H1 (cell line): ENCODE results near the gene LYSET. TPM values are rescaled to one million over a fixed set of nuclear protein-coding genes. Genes with fewer than 3 reads are reported as not detected.

Experiments
- CHD7 ChIP-seq: fragments of 300-600 bp; sonication (generic); IDR thresholded peaks from 2 replicates; pipeline ENCODE4 v1.7.1; 2012; ENCODE audit warnings: low read length, moderate library complexity, mild to moderate bottlenecking, inconsistent platforms; ENCODE audit not compliant: insufficient replicate concordance
- CTBP2 ChIP-seq: IDR thresholded peaks from 2 replicates; pipeline ENCODE4 v1.7.0; 2011; ENCODE audit warnings: borderline replicate concordance, mild to moderate bottlenecking, moderate library complexity, mixed read lengths, low read length; ENCODE audit not compliant: insufficient read depth, insufficient read length
- JUN ChIP-seq: IDR thresholded peaks from 2 replicates; pipeline ENCODE4 v1.6.1; 2011; ENCODE audit warnings: low read depth, mild to moderate bottlenecking, improper control_type of control experiment, low read length
- MAX ChIP-seq: IDR thresholded peaks from 2 replicates; pipeline ENCODE4 v1.6.1; 2012; ENCODE audit warnings: inconsistent platforms
- SIX5 ChIP-seq: IDR thresholded peaks from 2 replicates; pipeline ENCODE4 v1.6.1; 2011; ENCODE audit warnings: mild to moderate bottlenecking, low read depth, low read length
- SUZ12 ChIP-seq: fragments of 200-600 bp; sonication (generic); IDR thresholded peaks from 2 replicates; pipeline ENCODE4 v1.6.1; 2012; ENCODE audit warnings: mild to moderate bottlenecking, inconsistent platforms, low read length, moderate library complexity, mixed read lengths
- TAF7 ChIP-seq: optimal IDR thresholded peaks from 2 replicates; pipeline ENCODE3; 2011; ENCODE audit warnings: low read depth, mild to moderate bottlenecking, inconsistent platforms, low read length, moderate library complexity, borderline replicate concordance
- polyA plus RNA-seq, 7 experiments: library from polyadenylated mRNA; depleted of rRNA in 3 of 7; stranded (reverse) in 5 of 7; unstranded in 2 of 7; fragments of >200 nt in 5 of 7; fragments of 200-250 nt in 2 of 7; gene quantifications; 1 replicate in 5 of 7; 2 replicates in 1 of 7; 4 replicates in 1 of 7; pipeline versions ENCODE4 v1.2.1 to v1.2.3, GENCODE V29; 2011 to 2013; ENCODE audit warnings: missing spikeins in 2 of 7, mixed read lengths in 2 of 7
- total RNA-seq: library from RNA; stranded (reverse); fragmentation: NEBNext Ultra II Directional; extraction: Animal tissue kit (Norgen Biotek cat#: 25700); gene quantifications from 2 replicates; pipeline ENCODE4 v1.2.1, GENCODE V29; 2021

Gene LYSET
- total and polyA plus RNA-seq, 2 of the 8 experiments (the other 6 are each of a cell fraction or from before 2014, with no cell fraction given), result 26.2 to 26.9 TPM

DNA sequence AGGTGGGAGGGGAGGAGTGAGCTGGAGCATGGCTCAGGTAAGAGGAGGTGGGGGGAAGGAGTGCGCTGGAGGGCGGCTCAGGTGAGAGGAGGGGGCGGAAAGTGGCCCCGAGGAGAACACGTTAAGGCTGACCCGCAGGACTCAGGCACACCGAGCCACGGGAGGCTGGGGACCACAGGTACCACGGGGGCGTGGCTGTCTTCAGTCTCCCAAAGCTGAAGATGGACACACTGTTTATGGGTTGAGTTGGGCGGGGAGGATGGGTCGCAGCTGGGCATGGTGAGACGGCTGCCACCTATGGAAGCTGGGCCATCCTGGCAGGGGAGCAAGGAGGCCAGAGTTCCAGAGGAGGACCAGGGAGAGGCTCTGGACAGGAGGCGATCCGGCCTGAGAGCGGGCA is 45.4 kb downstream of the LYSET start (continued):
- TF ChIP-seq CHD7, result no peak
- TF ChIP-seq TAF7, result no peak
- no peak for TF ChIP-seq MAX
- no peak for TF ChIP-seq SIX5
- no peak for TF ChIP-seq JUN
- TF ChIP-seq SUZ12, result no peak
- TF ChIP-seq CTBP2, result no peak
